Endothelial cell of umbilical vein (primary cell): ENCODE measurements around the gene VPS52. TPM values are rescaled to one million over a fixed set of nuclear protein-coding genes. Genes with fewer than 3 reads are reported as not detected.

ENCODE experiments used
- BruUV-seq: library from RNA; stranded (reverse); fragments of 400-500 nt; replicated peaks from 2 replicates; lab custom pipeline; 2021; lab: Mats Ljungman, UMichigan
- CTCF ChIA-PET: fragments of 300-600, 350-600 bp; sonication (Branson Sonifier 250); formaldehyde crosslinking; loops from one replicate; lab custom pipeline; 2021; ENCODE audit warnings: antibody characterized with exemption, inconsistent platforms; lab: Charles Lee
- POLR2A ChIA-PET: fragments of 300-600, 350-600 bp; sonication (Branson Sonifier 250); formaldehyde crosslinking; loops from one replicate; lab custom pipeline; 2021; ENCODE audit warnings: antibody characterized with exemption, inconsistent platforms; lab: Charles Lee
- DNase-seq: peaks from one replicate; pipeline ENCODE4 v3.0.0-alpha.2; 2011; ENCODE audit warnings: low read depth, low spot score
- FAIRE-seq: peaks from 2 replicates; lab custom pipeline; 2011; peaks lifted over from hg19 to GRCh38; lab: Jason Lieb, UNC
- H2AFZ ChIP-seq: 2 replicates; pipeline ENCODE4 v1.6.0; 2012; ENCODE audit warnings: low read depth, low read length, control low read depth, inconsistent platforms
- H3K27ac ChIP-seq: 2 replicates; pipeline ENCODE4 v1.5.1; 2011; ENCODE audit warnings: low read depth, mild to moderate bottlenecking, control low read depth, low read length, moderate library complexity; ENCODE audit not compliant: insufficient read depth
- H3K27me3 ChIP-seq, 2 experiments: 2 replicates each; pipeline versions ENCODE4 v1.6.0 to v1.6.1; 2011; ENCODE audit warnings: low read length in 2 of 2, mixed read lengths in 1 of 2; ENCODE audit not compliant: control insufficient read depth in 2 of 2, insufficient read depth in 2 of 2
- H3K36me3 ChIP-seq, 2 experiments: 2 replicates in 1 of 2; 3 replicates in 1 of 2; pipeline ENCODE4 v1.5.1; 2011; ENCODE audit warnings: low read length in 2 of 2, mild to moderate bottlenecking in 1 of 2, moderate library complexity in 1 of 2; ENCODE audit not compliant: control insufficient read depth in 2 of 2, insufficient read depth in 2 of 2; ENCODE audit errors: extremely low read depth in 1 of 2
- H3K4me1 ChIP-seq: 3 replicates; pipeline ENCODE4 v1.5.1; 2011; ENCODE audit warnings: mild to moderate bottlenecking, low read length; ENCODE audit not compliant: control insufficient read depth, insufficient read depth; ENCODE audit errors: extremely low read depth
- H3K4me2 ChIP-seq: 2 replicates; pipeline ENCODE4 v1.6.1; 2011; ENCODE audit warnings: low read length, control low read depth, mixed read lengths; ENCODE audit not compliant: insufficient read depth
- H3K4me3 ChIP-seq, 3 experiments: fragments of 200-600 bp in 1 of 3; sonication (generic), shearing (Covaris generic) in 1 of 3; replicated peaks in 1 of 3; 2 replicates each; pipeline ENCODE4 v1.5.1; 2011 to 2016; ENCODE audit warnings: control low read depth in 3 of 3, low read length in 3 of 3, mild to moderate bottlenecking in 2 of 3, inconsistent platforms in 1 of 3, low read depth in 1 of 3, moderate library complexity in 1 of 3; ENCODE audit not compliant: insufficient read depth in 1 of 3
- H3K79me2 ChIP-seq: 2 replicates; pipeline ENCODE4 v1.6.0; 2012; ENCODE audit warnings: low read length, inconsistent platforms; ENCODE audit not compliant: control insufficient read depth, insufficient read depth
- H3K9ac ChIP-seq: replicated peaks from 2 replicates; pipeline ENCODE3; 2011; ENCODE audit warnings: low read length, control low read depth; ENCODE audit not compliant: insufficient read depth; ENCODE audit errors: extremely low read depth
- H3K9me1 ChIP-seq: replicated peaks from 3 replicates; pipeline ENCODE4 v1.6.0; 2011; ENCODE audit warnings: mild to moderate bottlenecking, low read length; ENCODE audit not compliant: control insufficient read depth, insufficient read depth; ENCODE audit errors: extremely low read depth
- H3K9me3 ChIP-seq: replicated peaks from 2 replicates; pipeline ENCODE4 v1.5.1; 2012; ENCODE audit warnings: low read length, inconsistent platforms; ENCODE audit not compliant: control insufficient read depth, insufficient read depth
- H4K20me1 ChIP-seq: replicated peaks from 2 replicates; pipeline ENCODE3; 2011; ENCODE audit warnings: mild to moderate bottlenecking, low read length; ENCODE audit not compliant: control insufficient read depth, insufficient read depth; ENCODE audit errors: extremely low read depth
- GATA2 ChIP-seq: IDR thresholded peaks from 2 replicates; pipeline ENCODE4 v1.7.0; 2011; ENCODE audit warnings: low read depth, mild to moderate bottlenecking, moderate library complexity, mixed read lengths, low read length; ENCODE audit not compliant: insufficient read length, insufficient read depth
- POLR2A ChIP-seq: IDR thresholded peaks from 2 replicates; pipeline ENCODE4 v1.6.1; 2012; ENCODE audit warnings: low read depth, mild to moderate bottlenecking, control low read depth, low read length
- POLR2AphosphoS5 ChIP-seq: IDR thresholded peaks from 2 replicates; pipeline ENCODE4 v1.6.1; 2012; ENCODE audit warnings: low read depth, mild to moderate bottlenecking, control low read depth, low read length, moderate library complexity; ENCODE audit not compliant: insufficient read depth
- dilution Hi-C: fragments of 300-500 bp; cut with MboI; formaldehyde crosslinking; loops from one replicate; pipeline ENCODE4 v1.15.0; 2019; ENCODE audit warnings: low sequenced_read_pairs; ENCODE audit not compliant: extremely low pct_ligation_motif_present
- intact Hi-C: fragments of 100-400 bp; cut with micrococcal nuclease; formaldehyde crosslinking; loops from one replicate; pipeline ENCODE4 v1.10.0; 2022
- polyA plus RNA-seq, 4 experiments: library from polyadenylated mRNA; depleted of rRNA in 3 of 4; stranded (reverse) in 3 of 4; unstranded in 1 of 4; fragments of >200 nt; gene quantifications; 2 replicates each; pipeline versions ENCODE4 v1.2.1 to v1.2.3, GENCODE V29; 2011 to 2012; ENCODE audit warnings: missing spikeins in 1 of 4
- total RNA-seq: library from RNA; stranded (reverse); gene quantifications from 2 replicates; pipeline ENCODE4 v1.2.3, GENCODE V29; 2021
- TF ChIP-seq, protein P1 (sequence below): IDR thresholded peaks from 2 replicates; pipeline ENCODE4 v1.6.1; 2011; ENCODE audit not compliant: insufficient read depth, insufficient read length

VPS52 gene
- total and polyA plus RNA-seq, 2 donors (not counting 3 experiments of a cell fraction or from before 2014, with no cell fraction given), result 49.2 to 112 TPM

DNA sequence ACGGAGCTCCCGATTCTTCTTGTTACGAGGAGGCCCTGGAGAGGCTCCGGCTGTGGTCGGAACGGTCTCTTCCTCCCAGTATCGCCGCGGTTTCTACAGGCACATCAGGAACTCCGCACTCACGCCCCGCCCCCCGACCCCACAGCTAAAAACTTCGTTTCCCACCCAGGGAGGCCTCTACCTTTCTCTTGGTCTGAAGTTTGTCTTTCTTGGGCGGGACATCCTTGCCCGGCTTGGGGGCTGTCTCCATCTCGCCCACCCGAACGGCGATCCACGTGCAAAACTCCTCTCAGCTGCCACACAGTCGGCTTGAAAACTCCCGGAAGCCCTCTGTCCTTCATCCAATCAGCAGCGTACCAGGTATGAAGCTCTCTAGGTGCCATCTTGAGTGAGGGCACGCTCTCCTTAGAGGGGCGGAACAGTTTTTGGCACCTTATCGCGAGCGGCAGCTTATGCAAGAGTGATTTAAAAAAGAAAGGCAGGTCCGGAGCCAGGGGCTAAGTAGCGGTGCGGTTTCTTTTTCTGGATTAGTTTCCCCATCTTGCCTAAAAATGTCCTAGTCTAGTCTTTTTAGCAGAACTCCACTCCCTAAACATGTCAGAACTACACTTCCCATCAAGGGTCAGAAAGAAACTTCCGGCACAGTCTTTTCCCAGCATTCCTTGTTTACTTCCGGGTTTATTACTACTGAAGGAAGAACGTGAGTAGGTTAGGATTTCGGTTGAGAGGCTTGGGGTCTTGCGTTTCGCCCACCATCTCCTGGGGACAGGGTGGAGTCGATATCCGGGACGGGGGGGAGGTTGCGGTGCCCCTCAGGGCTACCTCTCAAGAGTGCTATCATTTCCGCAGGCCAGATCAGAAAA lies 17.5 kb upstream of the VPS52 start, which contains the start of the genes PFDN6 and WDR46:
PFDN6 (plus strand) TSS at position 681 of the 863 bp plus-strand sequence. CDS start 256 bp downstream, outside the sequence.
WDR46 (minus strand) TSS at position 319 of the 863 bp plus-strand sequence; CDS start at position 250, 69 bp downstream.
- Histone ChIP-seq H3K79me2 (peaks cover 27% of the 10 kb centered on the region), H3K9me1 (no peaks in the 10 kb centered on the region), H3K9ac (peak within 1 kb of the TSS; percentile 65), H4K20me1 (no peaks in the 10 kb centered on the region), H3K36me3 (peaks cover 14 to 34% of the 10 kb centered on the region in 2 experiments), H3K4me1 (peaks cover 13% of the 10 kb centered on the region), H3K4me2 (peak within 1 kb of the TSS; percentile 79), H3K27ac (peak within 1 kb of the TSS; percentile 16), H3K9me3 (no peaks in the 10 kb centered on the region), H2AFZ (peak within 1 kb of the TSS; percentile 48), H3K27me3 (no peaks in the 10 kb centered on the region), H3K4me3 (peak within 1 kb of the TSS; percentile 59 to 96 (median 88))
- dilution Hi-C loops (no loop called here), intact Hi-C loops (loop anchor here (1.0 kb wide), 2 partner anchors 10 to 18 kb away; partner anchors contain the start of gene VPS52)
- TF ChIP-seq, protein P1, sequence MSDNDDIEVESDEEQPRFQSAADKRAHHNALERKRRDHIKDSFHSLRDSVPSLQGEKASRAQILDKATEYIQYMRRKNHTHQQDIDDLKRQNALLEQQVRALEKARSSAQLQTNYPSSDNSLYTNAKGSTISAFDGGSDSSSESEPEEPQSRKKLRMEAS, result peak; percentile 69
- TF ChIP-seq GATA2 (no peak), POLR2A (peak; percentile 81), POLR2AphosphoS5 (peak; percentile 51)
- DNase-seq, result peak; percentile 96
- POLR2A ChIA-PET, result interaction anchor here (0.7 to 1.7 kb wide), 5 partner anchors 9 to 121 kb away, joined by 4 to 9 read pairs (median 5); partner anchors contain the start of genes B3GALT4, RPS18 and VPS52
- CTCF ChIA-PET, result interaction anchor here (1.4 to 2.1 kb wide), 6 partner anchors 9 to 29 kb away, joined by 3 to 17 read pairs (median 6); partner anchors contain the start of genes B3GALT4, RGL2 and ZBTB22
- peak; percentile 94 for FAIRE-seq
- BruUV-seq, result no TSS peak
